GM15510 (cell line): ENCODE measurements around the gene MINDY4.

Experiments used
- POLR2A ChIP-seq: IDR thresholded peaks from 3 replicates; pipeline ENCODE4 v1.6.1; 2011; ENCODE audit warnings: borderline replicate concordance; ENCODE audit not compliant: insufficient read length; ENCODE audit errors: extremely low read depth

MINDY4 gene

DNA sequence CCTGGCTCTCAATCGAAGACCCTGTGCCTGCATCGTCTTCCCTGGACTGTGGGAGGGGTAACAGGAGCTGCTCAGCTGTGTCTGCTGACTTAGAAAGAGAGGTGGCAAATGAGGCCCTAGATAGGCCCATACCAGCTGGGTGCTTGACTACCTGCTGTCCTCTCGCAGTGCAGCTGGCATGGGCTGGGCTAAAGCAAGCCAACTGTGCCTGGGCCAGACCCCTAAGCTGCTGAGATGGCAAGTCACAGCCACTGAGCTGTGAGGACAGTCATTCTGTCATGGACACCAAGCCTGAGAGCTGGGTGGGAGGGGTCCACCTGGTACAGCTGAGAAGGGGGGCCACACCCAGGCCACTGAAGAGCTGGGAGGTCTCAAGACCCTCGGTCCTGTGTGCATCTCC, 94.6 kb downstream of the MINDY4 start:
- no peak for TF ChIP-seq POLR2A

GRCh38 chr7:30866939-30867338, 95.7 kb downstream of the MINDY4 start:
- no peak for TF ChIP-seq POLR2A

DNA sequence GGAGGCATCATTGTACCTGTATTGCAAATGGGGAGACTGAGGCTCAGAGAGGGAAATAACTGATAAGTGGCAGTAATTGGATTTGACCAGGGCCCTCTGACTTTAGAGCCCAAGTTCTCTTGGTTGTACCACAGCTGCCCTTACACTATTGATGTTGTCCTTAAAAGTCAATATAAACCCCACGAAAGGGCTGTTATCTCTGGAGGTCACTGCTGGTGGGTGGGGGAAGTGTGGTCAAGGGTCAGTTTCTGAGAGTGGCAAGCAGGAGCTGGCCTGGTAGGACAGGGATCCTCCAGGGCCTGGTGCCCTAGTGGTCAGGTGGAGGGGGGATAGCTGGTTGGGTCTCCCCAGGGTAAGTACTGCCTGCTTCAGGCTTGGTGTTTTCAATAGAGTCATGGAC, 96.3 kb downstream of the MINDY4 start:
- no peak for TF ChIP-seq POLR2A

GRCh38 chr7:30869794-30870611, 98.8 kb downstream of the MINDY4 start:
- TF ChIP-seq POLR2A = no peak

DNA sequence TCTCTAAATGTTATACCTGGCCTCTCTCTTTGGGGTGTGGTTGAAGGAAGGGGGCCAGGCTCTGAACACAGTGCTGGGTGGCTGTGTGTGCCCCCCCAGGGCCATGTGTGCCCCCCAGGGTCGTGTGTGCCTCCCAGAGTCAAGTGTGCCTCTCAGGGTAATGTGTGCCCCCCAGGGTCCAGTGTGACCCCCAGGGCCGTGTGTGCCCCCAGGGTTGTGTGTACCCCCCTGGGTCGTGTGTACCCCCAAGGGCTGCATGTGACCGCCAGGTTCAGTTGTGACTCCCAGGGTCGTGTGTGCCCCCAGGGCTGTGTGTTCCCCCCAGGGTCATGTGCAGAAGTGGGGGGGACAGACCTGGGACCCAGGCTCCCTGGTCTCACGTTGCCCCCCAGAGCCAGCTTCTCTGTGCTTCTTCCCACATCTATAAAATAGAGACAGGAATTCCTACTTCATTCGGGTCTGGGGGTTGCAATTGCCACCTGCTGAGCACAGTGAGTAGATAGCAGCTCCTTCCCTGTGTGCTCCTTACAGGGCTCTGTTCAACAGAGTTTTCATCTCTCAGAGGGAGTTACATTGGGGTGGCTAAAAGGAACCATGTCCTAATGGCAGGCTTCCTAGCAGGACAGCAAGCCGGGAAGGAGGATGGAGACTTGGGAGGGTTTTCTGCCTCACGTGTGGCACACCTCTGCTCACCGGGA, 99.8 kb downstream of the MINDY4 start:
- TF ChIP-seq POLR2A = no peak

DNA sequence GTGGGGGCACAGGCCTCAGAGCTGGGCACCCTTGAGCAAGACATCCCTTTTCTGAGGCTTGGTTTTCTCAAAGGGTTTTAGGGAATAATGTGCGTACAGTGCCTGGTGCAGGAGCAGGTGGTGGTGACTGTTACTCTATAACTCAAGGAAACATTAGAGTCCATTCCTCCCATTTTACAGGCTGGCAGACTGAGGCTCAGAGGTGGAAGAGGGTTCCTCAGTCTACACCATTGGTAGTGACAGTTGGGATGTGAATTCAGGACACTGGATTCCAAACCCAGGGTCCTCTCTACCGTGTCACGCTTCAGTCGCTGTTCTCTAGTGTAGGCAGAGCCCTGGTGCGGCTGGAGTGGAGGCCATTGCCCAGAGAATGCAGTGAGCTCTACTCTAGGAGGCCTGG, 100.4 kb downstream of the MINDY4 start:
- TF ChIP-seq POLR2A = no peak

DNA sequence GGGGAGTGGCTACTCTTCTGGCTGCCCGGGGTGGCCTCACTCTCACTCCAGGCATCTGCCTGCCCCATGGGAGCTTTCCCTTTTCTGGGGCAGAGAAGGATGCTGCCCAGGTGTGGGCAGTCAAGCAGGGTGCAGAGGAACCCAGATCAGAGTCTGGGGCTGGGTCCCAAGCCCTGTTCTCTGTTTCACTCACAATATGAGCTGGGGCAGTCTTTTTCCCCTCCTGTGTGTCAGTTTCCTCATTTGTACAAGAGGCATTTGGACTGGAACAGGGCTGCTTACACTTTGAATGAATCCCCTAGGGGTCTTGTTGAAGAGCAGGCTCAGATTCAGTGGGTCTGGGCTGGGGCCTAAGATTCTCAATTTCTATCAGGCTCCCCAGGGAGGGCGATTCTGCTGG, 102.0 kb downstream of the MINDY4 start:
- no peak for TF ChIP-seq POLR2A

- TF ChIP-seq POLR2A = no peak
Measured at GRCh38 chr7:30873656-30874055, 102.4 kb downstream of the MINDY4 start.

GRCh38 chr7:30874656-30875302, 103.6 kb downstream of the MINDY4 start:
- TF ChIP-seq POLR2A = no peak

DNA sequence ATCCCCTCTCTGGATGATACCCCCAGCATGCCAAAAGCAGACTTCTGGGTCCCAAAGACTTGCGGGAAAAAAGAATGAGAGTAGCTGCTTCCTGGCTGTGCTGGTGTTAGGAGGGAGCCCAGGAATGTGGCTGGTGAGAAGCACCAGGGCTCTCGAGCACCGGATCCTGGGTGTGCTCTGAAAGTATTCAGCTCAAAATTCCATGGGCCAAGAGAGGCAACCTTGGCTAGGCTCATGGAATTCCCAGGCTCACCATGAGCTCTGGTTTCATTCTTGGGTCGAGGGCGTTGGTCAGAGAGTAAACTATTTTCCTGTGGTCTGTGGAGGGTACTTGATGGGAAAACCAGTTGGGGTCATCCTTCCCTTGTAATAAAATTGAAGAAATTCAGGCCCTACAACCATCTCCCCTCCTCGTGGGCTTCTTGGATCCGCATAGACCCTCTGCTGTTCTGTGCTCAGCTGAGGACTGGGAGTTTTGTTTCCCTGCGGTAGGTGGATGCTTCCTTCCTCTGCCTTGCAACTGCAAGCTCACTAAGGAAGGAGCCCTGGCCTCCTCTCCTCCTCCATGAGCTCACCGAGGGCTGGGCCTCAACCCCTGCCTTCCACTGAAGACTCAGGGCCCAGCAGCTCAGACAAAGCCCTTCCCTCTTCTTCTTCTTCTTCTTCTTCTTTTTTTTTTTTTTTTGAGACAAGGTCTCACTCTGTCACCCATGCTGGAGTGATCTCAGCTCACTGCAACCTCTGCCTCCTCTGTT, 106.0 kb downstream of the MINDY4 start:
- TF ChIP-seq POLR2A = no peak

DNA sequence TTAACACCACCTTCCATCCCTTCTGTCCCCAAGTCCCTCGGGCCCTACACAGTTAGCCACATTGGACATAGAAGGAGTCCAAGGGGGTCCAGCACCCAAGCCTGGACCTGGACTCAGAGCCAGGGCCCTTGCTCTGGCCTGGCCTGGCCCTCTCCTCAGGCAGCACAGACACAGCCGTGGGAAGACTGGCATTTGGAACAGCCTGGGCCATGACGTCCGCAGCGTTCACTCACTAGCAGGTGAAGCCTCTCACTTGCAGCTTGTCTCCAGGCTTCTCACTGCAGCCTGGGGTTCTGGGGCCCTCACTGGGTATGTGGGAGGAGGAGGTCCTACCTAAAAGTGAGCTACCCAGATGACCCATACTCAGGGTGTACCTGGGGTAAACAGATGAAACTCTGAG, 106.8 kb downstream of the MINDY4 start:
- TF ChIP-seq POLR2A = no peak

DNA sequence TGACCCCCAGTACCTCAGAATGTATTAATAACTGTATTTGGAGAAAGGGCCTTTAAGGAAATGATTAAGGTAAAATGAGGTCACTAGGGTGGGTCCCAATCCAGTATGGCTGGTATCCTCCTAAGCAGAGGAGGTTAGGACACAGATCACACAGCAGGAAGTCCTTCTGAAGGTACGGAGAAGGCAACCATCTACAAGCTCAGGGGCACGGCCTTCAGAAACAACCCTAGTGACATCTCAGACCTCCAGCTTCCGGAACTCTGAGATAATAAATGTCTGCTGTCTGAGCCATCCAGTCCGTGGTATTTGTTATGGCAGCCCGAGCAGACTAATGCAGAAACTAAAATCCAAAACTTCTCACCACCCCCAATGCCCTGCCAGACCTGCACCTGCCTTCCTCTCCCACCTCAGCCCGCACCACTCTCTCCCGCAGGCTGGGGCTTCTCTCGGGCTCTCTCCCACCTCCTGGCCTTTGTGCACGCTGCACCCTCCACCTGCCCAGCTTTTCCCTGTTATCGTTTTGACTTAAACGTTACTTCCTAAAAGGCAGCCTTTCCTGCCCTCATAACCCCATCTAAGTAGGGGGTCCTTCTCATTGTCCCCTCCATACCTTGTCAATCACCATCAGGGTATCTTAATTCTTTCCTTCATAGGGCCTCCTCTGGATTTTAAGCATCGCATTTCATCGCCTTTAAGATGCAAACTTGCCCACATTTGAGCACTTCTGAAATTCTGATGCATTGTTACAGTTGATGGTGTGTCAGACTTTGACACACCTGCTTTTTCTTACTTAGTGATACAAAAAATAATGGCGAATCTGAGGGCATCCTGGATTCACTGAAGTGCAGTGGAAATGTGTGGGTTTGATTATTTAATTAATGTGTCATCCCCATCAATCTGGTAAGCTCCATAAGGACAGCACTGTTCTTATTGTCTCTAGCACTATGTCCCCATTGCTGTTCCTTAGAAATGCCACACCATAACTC, 108.2 kb downstream of the MINDY4 start:
- TF ChIP-seq POLR2A = no peak

- no peak for TF ChIP-seq POLR2A
Measured at GRCh38 chr7:30880125-30880720, 109.0 kb downstream of the MINDY4 start.
